HEK293 (cell line): ENCODE data around the gene RIPPLY2.
A peak's percentile ranks its signal among the peaks of the same experiment; 100 is the strongest.

Source experiments
- CTCF ChIA-PET: fragments of 350-600 bp; formaldehyde crosslinking; extraction: SDS; loops from one replicate; lab custom pipeline; 2021; ENCODE audit warnings: antibody characterized with exemption; lab: Yijun Ruan, JAX
- POLR2A ChIA-PET: fragments of 300-600 bp; formaldehyde crosslinking; extraction: SDS; loops from one replicate; lab custom pipeline; 2020; ENCODE audit warnings: antibody characterized with exemption, inconsistent platforms; lab: Yijun Ruan, JAX
- H3K27ac ChIP-seq: fragments of 200-500 bp; sonication (Bioruptor generic); 2 replicates; pipeline ENCODE4 v1.5.1; 2014; ENCODE audit warnings: low read depth, low read length, control low read depth, inconsistent platforms; ENCODE audit errors: extremely low read depth
- H3K36me3 ChIP-seq, 2 experiments: fragments of 200-500 bp in 1 of 2; sonication (Bioruptor generic) in 1 of 2; 1 replicate in 1 of 2; 2 replicates in 1 of 2; pipeline ENCODE4 v1.5.1; 2014 to 2017; ENCODE audit warnings: inconsistent platforms in 2 of 2, low read length in 2 of 2; ENCODE audit not compliant: control insufficient read depth in 2 of 2, insufficient read depth in 1 of 2
- H3K4me1 ChIP-seq: fragments of 200-500 bp; sonication (Bioruptor generic); 2 replicates; pipeline ENCODE4 v1.5.1; 2014; ENCODE audit warnings: mild to moderate bottlenecking, low read length, inconsistent platforms; ENCODE audit not compliant: control insufficient read depth, insufficient read depth
- H3K4me3 ChIP-seq: 2 replicates; pipeline ENCODE4 v1.5.1; 2011; ENCODE audit warnings: low read depth, mild to moderate bottlenecking, control low read depth, low read length, moderate library complexity
- H3K9me3 ChIP-seq: fragments of 200-500 bp; sonication (Bioruptor generic); 2 replicates; pipeline ENCODE4 v1.5.1; 2014; ENCODE audit warnings: low read depth, low read length, inconsistent platforms; ENCODE audit not compliant: control insufficient read depth, insufficient read depth
- FEZF1 ChIP-seq: fragments of 450-650 bp; formaldehyde crosslinking; IDR thresholded peaks from 2 replicates; pipeline ENCODE4 v1.5.1; 2016; ENCODE audit warnings: missing biosample characterization, missing genetic modification characterization
- GLIS2 ChIP-seq: fragments of 450-650 bp; formaldehyde crosslinking; IDR thresholded peaks from 2 replicates; pipeline ENCODE4 v1.5.1; 2016; ENCODE audit warnings: missing biosample characterization, missing genetic modification characterization
- SCRT1 ChIP-seq: fragments of 450-650 bp; formaldehyde crosslinking; IDR thresholded peaks from 2 replicates; pipeline ENCODE4 v1.5.1; 2016; ENCODE audit warnings: missing biosample characterization, missing genetic modification characterization, borderline replicate concordance
- TRIM28 ChIP-seq: IDR thresholded peaks from 2 replicates; pipeline ENCODE4 v1.6.1; 2011; ENCODE audit warnings: low read length, control low read depth, borderline replicate concordance
- WT1 ChIP-seq: fragments of 450-650 bp; formaldehyde crosslinking; IDR thresholded peaks from 2 replicates; pipeline ENCODE4 v1.5.1; 2016; ENCODE audit warnings: missing biosample characterization, missing genetic modification characterization
- ZBTB8A ChIP-seq: fragments of 450-650 bp; formaldehyde crosslinking; IDR thresholded peaks from 2 replicates; pipeline ENCODE4 v1.5.1; 2016; ENCODE audit warnings: missing biosample characterization, missing genetic modification characterization
- ZEB2 ChIP-seq: fragments of 450-650 bp; formaldehyde crosslinking; IDR thresholded peaks from 2 replicates; pipeline ENCODE4 v1.5.1; 2016; ENCODE audit warnings: missing biosample characterization, missing genetic modification characterization
- ZFP41 ChIP-seq: fragments of 450-650 bp; formaldehyde crosslinking; IDR thresholded peaks from 2 replicates; pipeline ENCODE4 v1.5.1; 2016; ENCODE audit warnings: missing biosample characterization, missing genetic modification characterization, borderline replicate concordance
- ZNF10 ChIP-seq: fragments of 450-650 bp; formaldehyde crosslinking; IDR thresholded peaks from 2 replicates; pipeline ENCODE4 v1.5.1; 2017; ENCODE audit warnings: missing biosample characterization, missing genetic modification characterization
- ZNF114 ChIP-seq: fragments of 450-650 bp; formaldehyde crosslinking; IDR thresholded peaks from 2 replicates; pipeline ENCODE4 v1.5.0; 2017; ENCODE audit warnings: missing biosample characterization, missing genetic modification characterization
- ZNF121 ChIP-seq: fragments of 450-650 bp; formaldehyde crosslinking; IDR thresholded peaks from 2 replicates; pipeline ENCODE4 v1.5.1; 2016; ENCODE audit warnings: missing biosample characterization, missing genetic modification characterization
- ZNF140 ChIP-seq: fragments of 450-650 bp; formaldehyde crosslinking; IDR thresholded peaks from 2 replicates; pipeline ENCODE4 v1.5.1; 2016; ENCODE audit warnings: missing biosample characterization, missing genetic modification characterization
- ZNF2 ChIP-seq: fragments of 450-650 bp; formaldehyde crosslinking; IDR thresholded peaks from 2 replicates; pipeline ENCODE4 v1.5.1; 2016; ENCODE audit warnings: missing biosample characterization, missing genetic modification characterization
- ZNF221 ChIP-seq: fragments of 450-650 bp; formaldehyde crosslinking; IDR thresholded peaks from 2 replicates; pipeline ENCODE4 v1.5.1; 2017; ENCODE audit warnings: missing biosample characterization, missing genetic modification characterization, borderline replicate concordance
- ZNF311 ChIP-seq: fragments of 450-650 bp; formaldehyde crosslinking; IDR thresholded peaks from 2 replicates; pipeline ENCODE4 v1.5.1; 2017; ENCODE audit warnings: missing biosample characterization, missing genetic modification characterization, borderline replicate concordance
- ZNF404 ChIP-seq: fragments of 450-650 bp; formaldehyde crosslinking; IDR thresholded peaks from 2 replicates; pipeline ENCODE4 v1.5.1; 2017; ENCODE audit warnings: missing biosample characterization, missing genetic modification characterization
- ZNF596 ChIP-seq: fragments of 450-650 bp; IDR thresholded peaks from 2 replicates; pipeline ENCODE4 v1.5.0; 2018; ENCODE audit warnings: missing biosample characterization, mild to moderate bottlenecking, missing genetic modification characterization, moderate library complexity
- ZNF624 ChIP-seq: fragments of 450-650 bp; formaldehyde crosslinking; IDR thresholded peaks from 2 replicates; pipeline ENCODE4 v1.5.1; 2017; ENCODE audit warnings: missing biosample characterization, missing genetic modification characterization
- ZNF654 ChIP-seq: fragments of 450-650 bp; formaldehyde crosslinking; IDR thresholded peaks from 2 replicates; pipeline ENCODE4 v1.5.1; 2016; ENCODE audit warnings: low read depth, missing biosample characterization, missing genetic modification characterization
- ZNF768 ChIP-seq: fragments of 450-650 bp; formaldehyde crosslinking; IDR thresholded peaks from 2 replicates; pipeline ENCODE4 v1.5.1; 2018; ENCODE audit warnings: missing biosample characterization, mild to moderate bottlenecking, missing genetic modification characterization
- ZNF830 ChIP-seq: fragments of 450-650 bp; IDR thresholded peaks from 2 replicates; pipeline ENCODE4 v1.5.0; 2018; ENCODE audit warnings: missing biosample characterization, missing genetic modification characterization, low read depth, mild to moderate bottlenecking, moderate library complexity
- ZNF843 ChIP-seq: fragments of 450-650 bp; formaldehyde crosslinking; IDR thresholded peaks from 2 replicates; pipeline ENCODE4 v1.5.1; 2016; ENCODE audit warnings: missing biosample characterization, missing genetic modification characterization
- ZSCAN30 ChIP-seq: fragments of 450-650 bp; IDR thresholded peaks from 2 replicates; pipeline ENCODE4 v1.5.1; 2018; ENCODE audit warnings: missing biosample characterization, mild to moderate bottlenecking, missing genetic modification characterization, moderate library complexity
- TF ChIP-seq, protein P1 (sequence below): fragments of 450-650 bp; IDR thresholded peaks from 2 replicates; pipeline ENCODE4 v1.5.1; 2018; ENCODE audit warnings: missing biosample characterization, mild to moderate bottlenecking, missing genetic modification characterization
- TF ChIP-seq, protein P2 (sequence below): fragments of 450-650 bp; formaldehyde crosslinking; IDR thresholded peaks from 2 replicates; pipeline ENCODE4 v1.5.1; 2017; ENCODE audit warnings: missing biosample characterization, missing genetic modification characterization
- TF ChIP-seq, protein P3 (sequence below): fragments of 450-650 bp; formaldehyde crosslinking; IDR thresholded peaks from 2 replicates; pipeline ENCODE4 v1.5.1; 2016; ENCODE audit warnings: missing biosample characterization, missing genetic modification characterization
- TF ChIP-seq, protein P4 (sequence below): fragments of 450-650 bp; IDR thresholded peaks from 2 replicates; pipeline ENCODE4 v1.5.1; 2018; ENCODE audit warnings: missing biosample characterization, missing genetic modification characterization
- TF ChIP-seq, protein P5 (sequence below): fragments of 450-650 bp; formaldehyde crosslinking; IDR thresholded peaks from 2 replicates; pipeline ENCODE4 v1.5.1; 2016; ENCODE audit warnings: missing biosample characterization, missing genetic modification characterization

Gene RIPPLY2

DNA sequence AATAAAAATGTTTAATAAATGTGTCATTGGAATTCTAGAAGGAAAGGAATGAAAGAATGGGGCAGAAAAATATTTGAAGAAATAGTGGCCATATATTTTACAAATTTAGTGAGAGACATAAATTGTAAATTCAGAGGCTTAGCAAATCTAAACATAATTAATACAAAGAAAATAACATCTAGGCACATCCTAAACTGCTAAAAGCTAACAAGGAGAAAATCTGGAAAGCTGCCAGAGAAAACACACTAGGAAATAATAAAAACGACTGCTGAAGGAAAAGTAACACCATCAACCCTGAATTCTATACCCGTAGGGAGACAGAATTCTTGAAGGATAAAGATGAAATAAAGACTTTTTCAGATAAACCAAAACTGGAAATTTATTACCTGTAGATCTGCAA, 30.1 kb downstream of the RIPPLY2 start (continued):
- TF ChIP-seq, protein P1, sequence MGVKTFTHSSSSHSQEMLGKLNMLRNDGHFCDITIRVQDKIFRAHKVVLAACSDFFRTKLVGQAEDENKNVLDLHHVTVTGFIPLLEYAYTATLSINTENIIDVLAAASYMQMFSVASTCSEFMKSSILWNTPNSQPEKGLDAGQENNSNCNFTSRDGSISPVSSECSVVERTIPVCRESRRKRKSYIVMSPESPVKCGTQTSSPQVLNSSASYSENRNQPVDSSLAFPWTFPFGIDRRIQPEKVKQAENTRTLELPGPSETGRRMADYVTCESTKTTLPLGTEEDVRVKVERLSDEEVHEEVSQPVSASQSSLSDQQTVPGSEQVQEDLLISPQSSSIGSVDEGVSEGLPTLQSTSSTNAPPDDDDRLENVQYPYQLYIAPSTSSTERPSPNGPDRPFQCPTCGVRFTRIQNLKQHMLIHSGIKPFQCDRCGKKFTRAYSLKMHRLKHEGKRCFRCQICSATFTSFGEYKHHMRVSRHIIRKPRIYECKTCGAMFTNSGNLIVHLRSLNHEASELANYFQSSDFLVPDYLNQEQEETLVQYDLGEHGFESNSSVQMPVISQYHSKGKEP (tag by site-specific recombination), result peak; percentile 63; the same call in 1 of the 2 replicates
- TF ChIP-seq ZNF830 (0 out of 2 replicates have a peak, but pooled peaks have one; percentile 21), FEZF1 (tag by site-specific recombination) (peak; percentile 74), ZBTB8A (tag by site-specific recombination) (0 out of 2 replicates have a peak, but pooled peaks have one; percentile 43), ZNF843 (peak; percentile 78), ZNF624 (tag by site-specific recombination) (no peak), WT1 (tag by site-specific recombination) (peak; percentile 70; the same call in 1 of the 2 replicates), ZFP41 (tag by site-specific recombination) (no peak), GLIS2 (tag by site-specific recombination) (no peak)

DNA sequence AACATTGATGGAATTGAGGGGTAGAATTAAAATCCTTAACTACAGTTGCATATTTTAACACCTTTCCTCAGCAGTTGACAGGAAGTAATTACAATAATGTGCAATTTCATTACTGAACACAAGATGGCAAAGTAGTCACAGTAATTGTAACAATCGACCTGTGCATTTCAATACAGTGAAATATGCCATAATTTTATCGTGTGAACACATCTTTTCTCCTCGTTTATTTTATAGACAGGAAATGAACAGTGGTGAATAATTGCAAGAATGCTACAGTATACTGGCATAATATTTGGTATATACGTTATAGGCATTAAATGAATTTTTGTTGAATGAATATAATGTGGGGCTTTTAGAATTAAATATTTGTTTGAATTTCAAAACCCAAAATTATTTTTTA, 31.4 kb downstream of the RIPPLY2 start:
- H3K36me3 ChIP-seq, result no peaks in the 10 kb centered on the region
- H3K9me3 ChIP-seq, result no peaks in the 10 kb centered on the region
- no peak overlapping the region for H3K4me3 ChIP-seq
- ChIA-PET POLR2A (no interaction called here), CTCF (interaction anchor here (0.6 to 3.8 kb wide), 19 partner anchors 8 to 903 kb away, joined by 3 to 42 read pairs (median 4); partner anchors contain the start of gene CEP162)
- H3K27ac ChIP-seq, result no peak overlapping the region
- H3K4me1 ChIP-seq, result peaks cover 11% of the 10 kb centered on the region; the same call in 1 of the 2 replicates
- TF ChIP-seq ZSCAN30 (tag by site-specific recombination) (peak; percentile 61; the same call in 1 of the 2 replicates), ZNF221 (0 out of 2 replicates have a peak, but pooled peaks have one; percentile 79), ZNF114 (tag by site-specific recombination) (no peak), ZNF121 (tag by site-specific recombination) (no peak), ZNF596 (tag by site-specific recombination) (no peak), TRIM28 (0 out of 2 replicates have a peak, but pooled peaks have one; percentile 21), FEZF1 (tag by site-specific recombination) (peak; percentile 31; the same call in 1 of the 2 replicates), ZNF654 (peak; percentile 93), ZNF2 (tag by site-specific recombination) (peak; percentile 62), ZNF10 (tag by site-specific recombination) (peak; percentile 98), ZEB2 (tag by site-specific recombination) (0 out of 2 replicates have a peak, but pooled peaks have one; percentile 54), ZNF311 (no peak), SCRT1 (tag by site-specific recombination) (no peak), ZNF768 (tag by site-specific recombination) (no peak), ZNF140 (no peak), ZNF404 (tag by site-specific recombination) (no peak)
- TF ChIP-seq, protein P1 (tag by site-specific recombination), result 0 out of 2 replicates have a peak, but pooled peaks have one; percentile 6
- TF ChIP-seq, protein P2, sequence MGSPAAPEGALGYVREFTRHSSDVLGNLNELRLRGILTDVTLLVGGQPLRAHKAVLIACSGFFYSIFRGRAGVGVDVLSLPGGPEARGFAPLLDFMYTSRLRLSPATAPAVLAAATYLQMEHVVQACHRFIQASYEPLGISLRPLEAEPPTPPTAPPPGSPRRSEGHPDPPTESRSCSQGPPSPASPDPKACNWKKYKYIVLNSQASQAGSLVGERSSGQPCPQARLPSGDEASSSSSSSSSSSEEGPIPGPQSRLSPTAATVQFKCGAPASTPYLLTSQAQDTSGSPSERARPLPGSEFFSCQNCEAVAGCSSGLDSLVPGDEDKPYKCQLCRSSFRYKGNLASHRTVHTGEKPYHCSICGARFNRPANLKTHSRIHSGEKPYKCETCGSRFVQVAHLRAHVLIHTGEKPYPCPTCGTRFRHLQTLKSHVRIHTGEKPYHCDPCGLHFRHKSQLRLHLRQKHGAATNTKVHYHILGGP, result no peak
- TF ChIP-seq, protein P3, sequence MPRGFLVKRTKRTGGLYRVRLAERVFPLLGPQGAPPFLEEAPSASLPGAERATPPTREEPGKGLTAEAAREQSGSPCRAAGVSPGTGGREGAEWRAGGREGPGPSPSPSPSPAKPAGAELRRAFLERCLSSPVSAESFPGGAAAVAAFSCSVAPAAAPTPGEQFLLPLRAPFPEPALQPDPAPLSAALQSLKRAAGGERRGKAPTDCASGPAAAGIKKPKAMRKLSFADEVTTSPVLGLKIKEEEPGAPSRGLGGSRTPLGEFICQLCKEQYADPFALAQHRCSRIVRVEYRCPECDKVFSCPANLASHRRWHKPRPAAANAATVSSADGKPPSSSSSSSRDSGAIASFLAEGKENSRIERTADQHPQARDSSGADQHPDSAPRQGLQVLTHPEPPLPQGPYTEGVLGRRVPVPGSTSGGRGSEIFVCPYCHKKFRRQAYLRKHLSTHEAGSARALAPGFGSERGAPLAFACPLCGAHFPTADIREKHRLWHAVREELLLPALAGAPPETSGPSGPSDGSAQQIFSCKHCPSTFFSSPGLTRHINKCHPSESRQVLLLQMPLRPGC (tag by site-specific recombination), result 0 out of 2 replicates have a peak, but pooled peaks have one; percentile 35
- TF ChIP-seq, protein P4, sequence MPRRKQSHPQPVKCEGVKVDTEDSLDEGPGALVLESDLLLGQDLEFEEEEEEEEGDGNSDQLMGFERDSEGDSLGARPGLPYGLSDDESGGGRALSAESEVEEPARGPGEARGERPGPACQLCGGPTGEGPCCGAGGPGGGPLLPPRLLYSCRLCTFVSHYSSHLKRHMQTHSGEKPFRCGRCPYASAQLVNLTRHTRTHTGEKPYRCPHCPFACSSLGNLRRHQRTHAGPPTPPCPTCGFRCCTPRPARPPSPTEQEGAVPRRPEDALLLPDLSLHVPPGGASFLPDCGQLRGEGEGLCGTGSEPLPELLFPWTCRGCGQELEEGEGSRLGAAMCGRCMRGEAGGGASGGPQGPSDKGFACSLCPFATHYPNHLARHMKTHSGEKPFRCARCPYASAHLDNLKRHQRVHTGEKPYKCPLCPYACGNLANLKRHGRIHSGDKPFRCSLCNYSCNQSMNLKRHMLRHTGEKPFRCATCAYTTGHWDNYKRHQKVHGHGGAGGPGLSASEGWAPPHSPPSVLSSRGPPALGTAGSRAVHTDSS, result no peak
- TF ChIP-seq, protein P5, sequence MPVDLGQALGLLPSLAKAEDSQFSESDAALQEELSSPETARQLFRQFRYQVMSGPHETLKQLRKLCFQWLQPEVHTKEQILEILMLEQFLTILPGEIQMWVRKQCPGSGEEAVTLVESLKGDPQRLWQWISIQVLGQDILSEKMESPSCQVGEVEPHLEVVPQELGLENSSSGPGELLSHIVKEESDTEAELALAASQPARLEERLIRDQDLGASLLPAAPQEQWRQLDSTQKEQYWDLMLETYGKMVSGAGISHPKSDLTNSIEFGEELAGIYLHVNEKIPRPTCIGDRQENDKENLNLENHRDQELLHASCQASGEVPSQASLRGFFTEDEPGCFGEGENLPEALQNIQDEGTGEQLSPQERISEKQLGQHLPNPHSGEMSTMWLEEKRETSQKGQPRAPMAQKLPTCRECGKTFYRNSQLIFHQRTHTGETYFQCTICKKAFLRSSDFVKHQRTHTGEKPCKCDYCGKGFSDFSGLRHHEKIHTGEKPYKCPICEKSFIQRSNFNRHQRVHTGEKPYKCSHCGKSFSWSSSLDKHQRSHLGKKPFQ (tag by site-specific recombination), result 0 out of 2 replicates have a peak, but pooled peaks have one; percentile 29
